PC-3 (cell line): ENCODE data around the gene SNED1.

Experiments
- EZH2 ChIP-seq: fragments of 300-600 bp; sonication (generic); IDR thresholded peaks from one replicate; pipeline ENCODE4 v1.6.1; 2017; ENCODE audit warnings: antibody characterized with exemption, mild to moderate bottlenecking, low read length; ENCODE audit not compliant: unreplicated experiment
- EZH2phosphoT487 ChIP-seq: fragments of 300-600 bp; sonication (generic); IDR thresholded peaks from 2 replicates; pipeline ENCODE4 v1.6.1; 2018; ENCODE audit warnings: mild to moderate bottlenecking, antibody characterized with exemption, low read length, borderline replicate concordance

- no peak for TF ChIP-seq EZH2phosphoT487
- TF ChIP-seq EZH2 = no peak
These were observed 62.9 kb downstream of the SNED1 start for GRCh38 chr2:241061275-241061674.
